Neural cell (in vitro differentiated cells): Measurements from ENCODE around the gene ARHGAP25.

Source experiments
- CTCF ChIP-seq: fragments of 450-650 bp; IDR thresholded peaks from 2 replicates; pipeline ENCODE4 v1.5.1; 2014; ENCODE audit warnings: antibody characterized with exemption, mild to moderate bottlenecking, moderate library complexity; ENCODE audit not compliant: poor library complexity, severe bottlenecking
- POLR2AphosphoS5 ChIP-seq: IDR thresholded peaks from 2 replicates; pipeline ENCODE4 v1.6.1; 2012

GRCh38 chr2:68871159-68871764, 136.7 kb downstream of the ARHGAP25 start, which contains the start of gene BMP10:
- no peak for TF ChIP-seq POLR2AphosphoS5
- no peak for TF ChIP-seq CTCF
